Measurements from ENCODE around the gene SH3BP1. TPM values are rescaled to one million over a fixed set of nuclear protein-coding genes. Genes with fewer than 3 reads are reported as not detected.
A peak's percentile ranks its signal among the peaks of the same experiment; 100 is the strongest.

Gene SH3BP1
- total and polyA plus RNA-seq, 2 of the 8 experiments (the other 6 are each of a cell fraction or from before 2014, with no cell fraction given), result 23.9 to 40.3 TPM

GRCh38 chr22:37636186-37636948 is 3.1 kb upstream of the SH3BP1 start:
- TF ChIP-seq CTCF (IDR thresholded peaks at IDR 0.05; ENCODE audit: control extremely low read depth in 1 of 3, insufficient read depth in 1 of 3, low read depth in 1 of 3, low read length in 3 of 3) (peak; percentile 36), KDM1A (IDR thresholded peaks at IDR 0.05; ENCODE audit: borderline replicate concordance, low read length) (no peak)
- POLR2A ChIA-PET (ENCODE audit: partially characterized antibody), result interaction anchor here (0.8 to 2.3 kb wide), 16 partner anchors 7 to 213 kb away, joined by 3 to 7 read pairs (median 4); partner anchors contain the start of genes GGA1 and PDXP

More at GRCh38 chr22:37636186-37636948, 3.1 kb upstream of the SH3BP1 start:
- peak overlapping the region; percentile 60; the same call in 1 of the 2 replicates for H2BK5ac ChIP-seq (ENCODE audit: low read depth, low read length)
- H4K8ac ChIP-seq (ENCODE audit: extremely low read depth, insufficient read depth, low read length), result no peak overlapping the region
- H4K20me1 ChIP-seq (replicated peaks in 1 of 2; ENCODE audit: control insufficient read depth in 1 of 2, insufficient read depth in 2 of 2, low read length in 2 of 2), result peaks cover 0 to 2% of the 10 kb centered on the region in 2 experiments
- CTCF ChIA-PET (ENCODE audit: partially characterized antibody), result interaction anchor here (0.7 to 11.4 kb wide), 17 partner anchors 8 to 254 kb away, joined by 3 to 261 read pairs (median 4); partner anchors contain the start of genes GGA1, LGALS1, NOL12 and PDXP
- whole genome bisulfite sequencing, 2 experiments (ENCODE audit: extremely low coverage in 1 of 2, insufficient coverage in 1 of 2, insufficient read length in 1 of 2, insufficient replicate concordance in 2 of 2, low coverage in 1 of 2, low lambda C conversion rate in 2 of 2, missing lambda C conversion rate in 1 of 2), result 71% methylated on average over 6 of the region's 6 CpGs; no CpG with 5 or more reads in 1 of the 2 experiments
- H3K23ac ChIP-seq (ENCODE audit: insufficient read length), result no peak overlapping the region
- no peak overlapping the region for H3K4me3 ChIP-seq (ENCODE audit: extremely low read depth in 1 of 4, insufficient read depth in 2 of 4, low read depth in 3 of 4, low read length in 4 of 4)
- H3K79me2 ChIP-seq (ENCODE audit: control insufficient read depth in 1 of 2, insufficient read depth in 2 of 2, low read length in 2 of 2), result no peaks in the 10 kb centered on the region; a peak in 1 of 4 replicates
- no peak overlapping the region for H2AK5ac ChIP-seq (ENCODE audit: low read depth, low read length)
- H3K27ac ChIP-seq (ENCODE audit: low read depth, low read length), result no peak overlapping the region
- no peak overlapping the region for H2AFZ ChIP-seq (ENCODE audit: low read length)
- H2BK20ac ChIP-seq (ENCODE audit: low read length), result no peak overlapping the region
- DNase-seq (ENCODE audit: low read depth in 1 of 2, low spot score in 2 of 2) (no peak), FAIRE-seq (no peak)
- H2BK12ac ChIP-seq (ENCODE audit: low read depth, low read length), result 0 out of 2 replicates have a peak overlapping the region, but pooled peaks have one; percentile 9
- H3K18ac ChIP-seq (ENCODE audit: extremely low read depth, low read length), result no peak overlapping the region
- H3K4me1 ChIP-seq (replicated peaks in 1 of 4; ENCODE audit: control insufficient read depth in 3 of 4, insufficient read depth in 4 of 4, low read length in 3 of 4), result peaks cover 5 to 40% (median 32%) of the 10 kb centered on the region in 4 experiments
- H3K4me2 ChIP-seq (ENCODE audit: insufficient read depth in 1 of 2, low read depth in 2 of 2, low read length in 2 of 2), result no peak overlapping the region
- H3K27me3 ChIP-seq (replicated peaks in 1 of 4; ENCODE audit: control insufficient read depth in 3 of 4, extremely low read depth in 1 of 4, insufficient read depth in 3 of 4, low read length in 3 of 4), result no peaks in the 10 kb centered on the region
- no peak overlapping the region for H2BK120ac ChIP-seq (replicated peaks; ENCODE audit: low read depth, low read length)
- H4K91ac ChIP-seq (replicated peaks; ENCODE audit: insufficient read length, low read length), result no peak overlapping the region
- H3K9ac ChIP-seq (replicated peaks in 1 of 4; ENCODE audit: extremely low read depth in 1 of 4, low read depth in 3 of 4, low read length in 3 of 4), result no peak overlapping the region
- H2BK15ac ChIP-seq (ENCODE audit: low read length), result no peak overlapping the region
- no peak overlapping the region for H3K14ac ChIP-seq (ENCODE audit: insufficient read length)
- H3K23me2 ChIP-seq (ENCODE audit: low read depth, low read length), result peaks cover 8% of the 10 kb centered on the region
- H3K56ac ChIP-seq (replicated peaks; ENCODE audit: insufficient read length, low read depth, low read length), result no peak overlapping the region
- no peak overlapping the region for H3K4ac ChIP-seq (replicated peaks; ENCODE audit: insufficient read length, low read depth, low read length)
- no peak overlapping the region for H4K5ac ChIP-seq (ENCODE audit: insufficient read length, low read depth, low read length)
- no peaks in the 10 kb centered on the region; a peak in 1 of 8 replicates for H3K36me3 ChIP-seq (ENCODE audit: control insufficient read depth in 2 of 4, insufficient read depth in 4 of 4, low read length in 3 of 4)
- H3K79me1 ChIP-seq (ENCODE audit: low read depth, low read length), result 0 out of 2 replicates have a peak, but pooled peaks cover 2% of the 10 kb centered on the region
- no peaks in the 10 kb centered on the region for H3K9me3 ChIP-seq (ENCODE audit: insufficient read depth in 2 of 2, low read depth in 1 of 2, low read length in 1 of 2)

All from H1 (cell line).